ENCODE measurements around the gene ADORA3. TPM values are rescaled to one million over a fixed set of nuclear protein-coding genes. Genes with fewer than 3 reads are reported as not detected.
A peak's percentile ranks its signal among the peaks of the same experiment; 100 is the strongest.

Gene ADORA3
- total RNA-seq, 2 experiments from 2014 or later = 0.17 TPM; not detected in 1

DNA sequence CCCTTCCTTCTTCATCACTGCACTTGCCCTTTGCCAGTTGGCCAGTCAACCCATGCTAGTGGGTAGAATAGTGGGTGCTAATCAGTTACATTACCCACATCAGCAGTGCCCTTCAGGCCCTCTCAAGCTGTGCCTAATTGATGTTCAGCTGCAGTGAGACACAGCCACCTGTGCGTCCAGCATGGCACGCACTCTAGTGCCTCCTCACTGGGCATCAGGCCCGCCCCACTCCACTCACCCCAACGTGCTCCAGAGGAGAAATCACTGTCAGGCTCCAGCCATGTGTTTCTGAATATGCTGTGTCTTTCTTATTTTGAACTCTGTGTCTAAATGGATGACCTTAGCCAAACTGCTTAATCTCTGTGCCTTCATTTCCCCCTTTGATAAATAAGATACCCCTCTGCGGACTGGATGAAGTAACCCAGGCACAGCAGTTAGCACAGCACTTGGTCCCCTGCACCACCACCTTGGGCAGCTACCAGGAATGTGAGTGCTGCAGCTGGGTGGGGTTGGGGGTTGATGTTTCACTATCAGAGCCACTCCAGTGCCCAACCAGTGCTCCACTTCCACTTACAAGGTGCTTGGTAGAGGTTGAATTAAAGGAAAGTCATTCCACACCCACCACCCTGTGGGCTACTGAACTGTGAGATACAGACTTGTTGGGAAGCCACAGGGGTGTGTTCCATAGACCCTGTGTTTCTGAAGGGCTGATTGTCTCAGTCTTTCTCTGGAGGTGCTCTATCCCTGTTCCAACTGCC lies 8.9 kb upstream of the ADORA3 start:
- BruUV-seq (replicated peaks) = no TSS peak
- Histone ChIP-seq H3K4me3 (ENCODE audit: low read depth, low read length, poor library complexity, severe bottlenecking) (no peak overlapping the region), H3K36me3 (ENCODE audit: insufficient read depth, low read length) (no peaks in the 10 kb centered on the region), H4K20me1 (ENCODE audit: insufficient read depth, low read length) (no peaks in the 10 kb centered on the region), H3K27ac (ENCODE audit: low read depth, low read length, poor library complexity, severe bottlenecking) (no peak overlapping the region), H2AFZ (ENCODE audit: low read length) (no peak overlapping the region), H3K9me2 (ENCODE audit: insufficient read depth, low read length) (no peaks in the 10 kb centered on the region), H3K4me1 (ENCODE audit: insufficient read depth, low read length, poor library complexity, severe bottlenecking) (peaks cover 56% of the 10 kb centered on the region), H3K9me3 (ENCODE audit: low read length) (no peaks in the 10 kb centered on the region), H3K79me2 (ENCODE audit: insufficient read depth, low read depth, low read length) (no peaks in the 10 kb centered on the region), H3K4me2 (ENCODE audit: low read length) (no peak overlapping the region)
- DNase-seq (ENCODE audit: low spot score) = no peak
- ChIA-PET POLR2A (interaction anchor here (0.5 to 1.4 kb wide), 2 partner anchors 27 to 80 kb away, joined by 3 read pairs; no protein-coding TSS in a partner anchor), CTCF (ENCODE audit: unreplicated experiment) (interaction anchor here (0.7 kb wide), 1 partner anchor 235 kb away, joined by 5 read pairs; no protein-coding TSS in a partner anchor)
- TF ChIP-seq, protein P1, sequence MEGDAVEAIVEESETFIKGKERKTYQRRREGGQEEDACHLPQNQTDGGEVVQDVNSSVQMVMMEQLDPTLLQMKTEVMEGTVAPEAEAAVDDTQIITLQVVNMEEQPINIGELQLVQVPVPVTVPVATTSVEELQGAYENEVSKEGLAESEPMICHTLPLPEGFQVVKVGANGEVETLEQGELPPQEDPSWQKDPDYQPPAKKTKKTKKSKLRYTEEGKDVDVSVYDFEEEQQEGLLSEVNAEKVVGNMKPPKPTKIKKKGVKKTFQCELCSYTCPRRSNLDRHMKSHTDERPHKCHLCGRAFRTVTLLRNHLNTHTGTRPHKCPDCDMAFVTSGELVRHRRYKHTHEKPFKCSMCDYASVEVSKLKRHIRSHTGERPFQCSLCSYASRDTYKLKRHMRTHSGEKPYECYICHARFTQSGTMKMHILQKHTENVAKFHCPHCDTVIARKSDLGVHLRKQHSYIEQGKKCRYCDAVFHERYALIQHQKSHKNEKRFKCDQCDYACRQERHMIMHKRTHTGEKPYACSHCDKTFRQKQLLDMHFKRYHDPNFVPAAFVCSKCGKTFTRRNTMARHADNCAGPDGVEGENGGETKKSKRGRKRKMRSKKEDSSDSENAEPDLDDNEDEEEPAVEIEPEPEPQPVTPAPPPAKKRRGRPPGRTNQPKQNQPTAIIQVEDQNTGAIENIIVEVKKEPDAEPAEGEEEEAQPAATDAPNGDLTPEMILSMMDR (conservative IDR thresholded peaks at IDR 0.05; ENCODE audit: low read length) = no peak
- no peak for TF ChIP-seq EZH2phosphoT487 (IDR thresholded peaks at IDR 0.05; ENCODE audit: borderline replicate concordance, low read depth, low read length)
- intact Hi-C loops (cut with micrococcal nuclease; ENCODE audit: unreplicated experiment) = no loop called here

DNA sequence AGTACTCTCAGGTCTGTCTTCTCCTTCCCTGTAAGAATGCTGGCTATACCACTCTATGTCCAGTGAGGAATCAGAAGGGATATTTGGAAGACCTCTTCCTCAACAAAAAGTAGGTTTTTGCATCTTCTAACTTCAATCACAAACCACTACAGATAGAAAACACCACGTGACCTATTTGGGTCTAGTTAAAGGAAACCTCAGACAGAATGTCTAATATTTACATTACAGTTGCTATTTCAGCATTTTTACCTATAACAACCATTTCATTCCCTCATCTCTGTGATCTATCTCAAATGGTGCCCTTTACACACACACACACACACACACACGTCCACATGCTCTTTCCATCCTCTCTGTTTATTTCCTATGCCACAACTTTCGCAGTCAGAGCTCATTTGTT lies 7.9 kb upstream of the ADORA3 start:
- ChIA-PET CTCF (ENCODE audit: unreplicated experiment) (interaction anchor here (0.7 kb wide), 1 partner anchor 236 kb away, joined by 5 read pairs; no protein-coding TSS in a partner anchor), POLR2A (interaction anchor here (0.5 to 1.4 kb wide), 3 partner anchors 26 to 204 kb away, joined by 3 to 4 read pairs (median 3); no protein-coding TSS in a partner anchor)
- peaks cover 56% of the 10 kb centered on the region for H3K4me1 ChIP-seq (ENCODE audit: insufficient read depth, low read length, poor library complexity, severe bottlenecking)
- H4K20me1 ChIP-seq (ENCODE audit: insufficient read depth, low read length) = no peaks in the 10 kb centered on the region
- H3K79me2 ChIP-seq (ENCODE audit: insufficient read depth, low read depth, low read length) = no peaks in the 10 kb centered on the region
- no peak overlapping the region for H3K27ac ChIP-seq (ENCODE audit: low read depth, low read length, poor library complexity, severe bottlenecking)
- intact Hi-C loops (cut with micrococcal nuclease; ENCODE audit: unreplicated experiment) = no loop called here
- no peak for TF ChIP-seq EZH2phosphoT487 (IDR thresholded peaks at IDR 0.05; ENCODE audit: borderline replicate concordance, low read depth, low read length)
- TF ChIP-seq, protein P1 (conservative IDR thresholded peaks at IDR 0.05; ENCODE audit: low read length) = no peak
- H2AFZ ChIP-seq (ENCODE audit: low read length) = peak overlapping the region; percentile 16; the same call in 1 of the 2 replicates
- BruUV-seq (replicated peaks) = no TSS peak
- no peak for DNase-seq (ENCODE audit: low spot score)
- no peaks in the 10 kb centered on the region for H3K36me3 ChIP-seq (ENCODE audit: insufficient read depth, low read length)
- no peaks in the 10 kb centered on the region for H3K9me3 ChIP-seq (ENCODE audit: low read length)
- H3K4me2 ChIP-seq (ENCODE audit: low read length) = no peak overlapping the region
- no peaks in the 10 kb centered on the region for H3K9me2 ChIP-seq (ENCODE audit: insufficient read depth, low read length)
- H3K4me3 ChIP-seq (ENCODE audit: low read depth, low read length, poor library complexity, severe bottlenecking) = no peak overlapping the region

DNA sequence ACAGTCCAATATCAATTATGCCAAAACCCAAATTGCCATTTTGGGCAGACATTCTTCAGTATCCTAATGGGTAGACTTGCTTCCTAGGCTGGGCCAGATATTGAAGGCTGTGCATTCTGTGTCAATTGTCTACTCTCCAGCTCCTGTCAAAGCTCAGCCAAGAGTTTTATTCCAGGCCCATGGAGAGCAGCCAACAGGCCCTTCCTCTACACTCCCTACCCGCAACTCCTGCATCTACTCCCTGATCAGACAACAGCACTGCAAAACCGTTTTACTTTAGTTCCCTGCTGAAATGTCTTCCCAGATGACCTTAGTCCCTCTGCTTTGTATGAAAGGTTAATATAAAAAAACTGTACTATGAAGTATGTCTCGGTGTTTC lies 6.6 kb upstream of the ADORA3 start:
- peaks cover 56% of the 10 kb centered on the region for H3K4me1 ChIP-seq (ENCODE audit: insufficient read depth, low read length, poor library complexity, severe bottlenecking)
- H3K79me2 ChIP-seq (ENCODE audit: insufficient read depth, low read depth, low read length) = no peaks in the 10 kb centered on the region
- ChIA-PET CTCF (ENCODE audit: unreplicated experiment) (no interaction called here), POLR2A (interaction anchor here (0.5 to 1.1 kb wide), 5 partner anchors 9 to 190 kb away, joined by 3 to 6 read pairs (median 4); no protein-coding TSS in a partner anchor)
- intact Hi-C loops (cut with micrococcal nuclease; ENCODE audit: unreplicated experiment) = loop anchor here (2.0 to 5.0 kb wide), 3 partner anchors 201 to 378 kb away; partner anchors contain the start of gene INKA2
- no peak overlapping the region for H3K27ac ChIP-seq (ENCODE audit: low read depth, low read length, poor library complexity, severe bottlenecking)
- no peak overlapping the region for H3K4me3 ChIP-seq (ENCODE audit: low read depth, low read length, poor library complexity, severe bottlenecking)
- no TSS peak for BruUV-seq (replicated peaks)
- H3K36me3 ChIP-seq (ENCODE audit: insufficient read depth, low read length) = no peaks in the 10 kb centered on the region
- no peak overlapping the region for H2AFZ ChIP-seq (ENCODE audit: low read length)
- H3K9me3 ChIP-seq (ENCODE audit: low read length) = no peaks in the 10 kb centered on the region
- no peak overlapping the region for H3K4me2 ChIP-seq (ENCODE audit: low read length)
- H4K20me1 ChIP-seq (ENCODE audit: insufficient read depth, low read length) = no peaks in the 10 kb centered on the region
- DNase-seq (ENCODE audit: low spot score) = no peak
- no peaks in the 10 kb centered on the region for H3K9me2 ChIP-seq (ENCODE audit: insufficient read depth, low read length)
- TF ChIP-seq EZH2phosphoT487 (IDR thresholded peaks at IDR 0.05; ENCODE audit: borderline replicate concordance, low read depth, low read length) = no peak
- TF ChIP-seq, protein P1 (conservative IDR thresholded peaks at IDR 0.05; ENCODE audit: low read length) = no peak
